ENCODE results near the gene PLD4.

The PLD4 gene

GRCh38 chr14:104928391-104929133 lies 3.9 kb downstream of the PLD4 start:
- no peak for DNase-seq (ENCODE audit: low spot score)

DNA sequence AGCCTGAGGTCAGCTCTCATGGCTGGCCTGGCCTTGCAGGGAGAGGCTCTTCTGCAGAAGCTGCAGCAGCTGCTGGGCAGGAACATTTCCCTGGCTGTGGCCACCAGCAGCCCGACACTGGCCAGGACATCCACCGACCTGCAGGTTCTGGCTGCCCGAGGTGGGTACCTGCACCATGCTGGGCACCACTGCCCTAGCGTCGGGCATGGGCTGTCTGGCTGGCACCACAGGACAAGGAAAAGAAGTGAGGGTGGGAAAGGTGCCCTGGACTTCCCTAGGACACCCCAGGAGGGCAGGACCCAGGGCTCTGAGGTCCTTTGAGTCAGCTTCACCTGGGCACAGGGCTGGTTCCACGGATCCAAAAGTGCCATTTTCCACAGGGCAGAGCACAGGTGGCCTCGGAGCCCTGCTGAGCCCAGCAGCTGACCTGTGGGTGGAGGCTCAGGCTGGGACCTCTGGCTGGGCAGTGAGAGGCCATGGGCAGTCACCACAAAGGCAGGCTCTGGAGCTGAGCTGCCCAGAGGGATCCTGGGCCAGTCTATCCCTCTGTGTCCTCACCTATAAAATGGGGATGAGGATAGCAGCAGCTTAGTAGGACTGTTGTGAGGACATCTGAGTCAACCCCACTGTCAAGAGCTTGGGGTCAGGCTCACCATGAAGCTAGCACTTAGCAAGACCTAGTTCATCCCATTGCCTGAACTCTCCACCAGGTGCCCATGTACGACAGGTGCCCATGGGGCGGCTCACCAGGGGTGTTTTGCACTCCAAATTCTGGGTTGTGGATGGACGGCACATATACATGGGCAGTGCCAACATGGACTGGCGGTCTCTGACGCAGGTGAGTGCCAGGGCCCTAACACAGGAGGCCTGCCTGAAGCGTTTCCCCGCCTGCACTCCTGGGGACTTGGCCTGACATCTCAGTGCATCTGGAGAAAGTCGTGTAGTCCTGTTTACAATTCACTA lies 4.9 kb downstream of the PLD4 start:
- no peak for DNase-seq (ENCODE audit: low spot score)

DNA sequence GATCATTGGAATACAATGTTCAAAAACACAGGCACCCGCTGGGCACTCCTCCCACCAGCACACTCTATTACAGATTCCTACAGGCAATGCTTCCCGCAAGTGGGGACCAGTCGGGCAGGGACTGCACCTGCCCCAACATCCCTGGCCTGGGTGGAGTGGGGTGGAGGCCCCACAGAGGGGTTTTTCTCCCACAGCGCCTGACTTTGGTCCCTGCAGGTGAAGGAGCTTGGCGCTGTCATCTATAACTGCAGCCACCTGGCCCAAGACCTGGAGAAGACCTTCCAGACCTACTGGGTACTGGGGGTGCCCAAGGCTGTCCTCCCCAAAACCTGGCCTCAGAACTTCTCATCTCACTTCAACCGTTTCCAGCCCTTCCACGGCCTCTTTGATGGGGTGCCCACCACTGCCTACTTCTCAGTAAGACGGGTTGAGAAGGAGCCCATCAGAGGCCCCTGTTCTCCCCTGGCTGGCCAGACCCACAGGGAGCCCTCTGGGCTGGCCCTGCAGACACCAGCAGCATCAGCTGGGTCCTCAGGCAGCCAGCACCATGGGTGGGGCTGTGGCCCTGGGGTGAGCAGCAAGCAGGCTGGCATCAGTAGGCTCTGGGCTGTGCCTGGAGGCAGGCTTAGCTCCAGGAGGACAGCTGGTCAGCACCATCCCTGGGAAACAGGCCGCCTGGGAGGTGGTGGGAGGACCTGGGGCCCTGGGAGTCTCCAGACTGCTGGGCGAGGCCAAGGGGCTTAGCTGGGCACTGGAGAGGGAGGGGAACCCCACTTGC lies 6.0 kb downstream of the PLD4 start:
- no peak for DNase-seq (ENCODE audit: low spot score)

GRCh38 chr14:104931304-104931770 lies 6.7 kb downstream of the PLD4 start:
- DNase-seq (ENCODE audit: low spot score): no peak

- DNase-seq (ENCODE audit: low spot score): no peak
Measured at GRCh38 chr14:104931771-104932675, 7.3 kb downstream of the PLD4 start.

- peak; percentile 74 for DNase-seq (ENCODE audit: low spot score)
Measured at GRCh38 chr14:104932676-104933631, 8.3 kb downstream of the PLD4 start.

DNA sequence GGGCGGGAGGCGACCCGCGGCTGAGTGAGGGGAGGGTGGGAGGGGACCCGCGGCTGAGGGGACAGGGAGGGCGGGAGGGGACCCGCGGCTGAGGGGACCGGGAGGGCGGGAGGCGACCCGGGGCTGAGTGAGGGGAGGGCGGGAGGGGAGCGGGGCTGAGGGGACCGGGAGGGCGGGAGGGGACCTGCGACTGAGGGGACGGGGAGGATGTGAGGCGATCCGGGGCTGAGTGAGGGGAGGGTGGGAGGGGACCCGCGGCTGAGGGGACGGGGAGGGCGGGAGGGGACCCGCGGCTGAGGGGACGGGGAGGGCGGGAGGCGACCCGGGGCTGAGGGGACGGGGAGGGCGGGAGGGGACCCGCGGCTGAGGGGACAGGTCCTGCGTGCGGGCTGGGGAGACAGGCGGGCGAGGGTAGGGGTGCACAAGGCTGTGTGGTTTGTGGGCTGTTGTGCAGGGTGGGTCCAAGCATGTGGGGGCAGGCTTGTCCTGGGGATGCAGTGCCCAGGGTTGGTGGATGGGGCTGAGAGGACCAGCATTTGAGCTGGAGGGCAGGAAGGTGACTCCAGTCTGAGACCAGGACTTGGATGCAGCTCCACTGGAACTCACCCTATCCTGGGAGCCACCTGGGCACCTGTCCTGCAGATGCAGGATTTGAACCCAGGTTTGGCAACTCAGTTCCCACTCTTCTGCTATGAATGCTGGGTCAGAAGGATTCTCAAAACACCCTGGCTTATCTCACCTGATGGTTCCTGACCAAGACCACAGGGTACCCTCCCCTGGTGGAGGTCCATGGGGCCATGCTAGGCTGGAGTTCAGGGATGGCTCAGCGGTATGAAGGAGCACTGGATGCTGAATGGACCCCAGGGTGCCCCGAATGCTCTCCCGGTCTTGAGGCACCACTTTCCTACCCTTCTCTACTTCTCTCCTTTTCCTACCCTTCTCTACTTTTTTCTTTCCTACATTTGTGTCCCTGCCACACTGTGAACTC lies 9.4 kb downstream of the PLD4 start:
- DNase-seq (ENCODE audit: low spot score): no peak

GRCh38 chr14:104935026-104935650 lies 10.5 kb downstream of the PLD4 start:
- no peak for DNase-seq (ENCODE audit: low spot score)

DNA sequence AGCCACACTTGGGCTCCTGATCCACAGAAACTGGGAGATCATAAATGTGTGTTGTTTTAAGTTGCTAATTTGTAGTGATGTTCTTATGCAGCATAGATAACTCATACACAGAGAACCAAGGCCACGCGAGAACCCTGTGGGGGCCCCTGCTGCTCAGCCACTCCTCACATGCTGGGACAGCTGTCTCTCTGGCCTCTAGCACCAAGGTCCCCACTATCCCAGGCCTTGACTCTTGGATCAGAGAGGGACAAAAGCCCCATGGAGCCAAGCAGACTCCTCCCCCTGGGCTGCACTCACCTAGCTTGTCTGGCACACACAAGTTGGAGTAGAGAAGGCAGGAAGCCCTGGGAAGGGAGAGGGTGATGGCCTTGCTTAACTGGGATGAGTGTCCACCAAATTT lies 11.3 kb downstream of the PLD4 start:
- DNase-seq (ENCODE audit: low spot score): no peak

GRCh38 chr14:104936361-104937155 lies 11.9 kb downstream of the PLD4 start:
- DNase-seq (ENCODE audit: low spot score): no peak

DNA sequence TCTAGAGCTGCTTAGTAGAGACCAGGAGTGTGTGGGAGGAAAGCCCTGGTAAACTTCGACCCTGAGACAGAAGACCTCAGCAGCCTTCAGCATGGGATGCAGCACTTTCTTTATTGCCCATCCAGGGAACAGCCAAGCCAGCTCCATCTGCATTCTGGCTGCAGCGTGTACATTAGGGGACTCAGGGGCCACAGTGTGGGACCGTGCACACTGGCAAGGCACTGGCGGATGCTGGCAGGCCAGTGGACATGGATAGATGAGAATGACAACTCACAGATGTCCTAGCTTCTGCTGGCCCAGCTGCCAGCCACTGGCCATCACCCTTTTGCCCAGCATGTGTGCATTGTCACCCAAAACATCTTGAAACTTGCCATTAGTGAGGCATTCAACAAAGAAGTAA lies 12.5 kb downstream of the PLD4 start:
- no peak for DNase-seq (ENCODE audit: low spot score)

DNA sequence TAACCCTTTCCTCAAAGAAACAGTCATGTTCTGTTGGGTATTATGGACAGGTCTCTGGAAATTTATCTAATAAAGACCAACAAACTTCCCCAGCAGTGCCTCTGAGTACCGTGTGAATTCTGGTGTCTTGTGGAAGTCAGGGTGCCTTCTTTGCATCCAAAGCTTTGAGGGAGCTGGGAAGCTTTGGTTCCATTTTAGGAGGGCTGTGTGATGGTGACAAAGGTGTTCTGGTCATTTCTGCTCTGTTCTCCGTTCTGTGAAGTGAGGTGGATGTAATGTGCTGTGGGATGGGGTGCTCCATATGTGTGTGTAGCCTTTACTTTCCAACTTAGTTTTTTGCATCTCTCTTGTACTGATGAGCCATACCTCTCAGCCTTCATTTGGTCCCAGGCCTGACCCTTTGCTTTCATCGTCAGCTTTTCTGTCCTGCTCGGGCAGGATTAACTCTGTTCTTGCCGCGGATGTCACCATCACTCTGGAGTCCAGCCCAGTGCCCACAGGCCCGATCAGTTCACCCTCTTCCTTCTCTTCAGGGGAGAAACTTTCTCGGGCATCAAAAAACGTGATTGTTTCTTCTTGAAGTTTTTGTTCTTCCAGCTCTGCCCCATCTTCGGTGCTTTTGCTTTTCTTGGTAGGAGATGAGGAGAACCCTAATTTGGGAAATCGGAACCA lies 13.2 kb downstream of the PLD4 start:
- DNase-seq (ENCODE audit: low spot score): no peak

DNA sequence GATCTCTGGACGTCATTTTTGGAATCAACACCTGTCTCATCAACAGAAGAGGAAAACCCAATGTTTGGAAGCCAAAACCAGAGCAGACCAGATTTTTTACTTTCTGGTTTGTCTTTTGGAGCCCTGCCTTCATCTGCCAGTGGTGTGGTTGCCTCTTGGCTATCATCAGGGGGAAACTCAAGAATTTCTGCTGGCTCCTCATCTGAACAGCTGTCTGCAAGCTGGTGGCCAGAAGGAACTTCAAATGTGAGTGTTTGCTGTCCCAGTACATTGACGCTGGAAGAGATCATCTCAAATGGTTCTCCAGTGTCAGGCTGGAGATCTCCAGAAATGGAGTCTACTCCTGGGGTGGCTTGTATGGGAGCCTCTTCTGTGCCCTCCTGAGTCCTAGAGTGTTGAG lies 13.8 kb downstream of the PLD4 start:
- DNase-seq (ENCODE audit: low spot score): no peak

DNA sequence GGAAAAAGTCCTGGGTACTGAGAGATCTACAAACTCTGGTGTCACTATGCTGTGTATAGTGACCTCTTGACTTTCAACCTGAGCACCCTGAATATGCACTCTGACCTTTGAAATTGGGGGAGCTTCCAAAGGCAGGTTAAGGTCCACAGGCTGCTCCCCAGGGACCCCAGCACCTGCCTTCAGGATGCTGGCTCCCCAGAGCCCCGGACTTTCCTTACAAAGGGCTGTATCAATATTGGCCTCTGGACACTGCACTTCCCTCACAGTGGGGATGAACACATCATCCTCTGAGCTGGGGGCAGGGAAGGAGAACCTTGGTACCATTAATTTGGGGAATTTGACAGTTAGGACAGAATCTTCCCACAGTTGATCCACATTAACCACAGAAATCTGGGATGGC lies 14.3 kb downstream of the PLD4 start:
- no peak for DNase-seq (ENCODE audit: low spot score)

DNA sequence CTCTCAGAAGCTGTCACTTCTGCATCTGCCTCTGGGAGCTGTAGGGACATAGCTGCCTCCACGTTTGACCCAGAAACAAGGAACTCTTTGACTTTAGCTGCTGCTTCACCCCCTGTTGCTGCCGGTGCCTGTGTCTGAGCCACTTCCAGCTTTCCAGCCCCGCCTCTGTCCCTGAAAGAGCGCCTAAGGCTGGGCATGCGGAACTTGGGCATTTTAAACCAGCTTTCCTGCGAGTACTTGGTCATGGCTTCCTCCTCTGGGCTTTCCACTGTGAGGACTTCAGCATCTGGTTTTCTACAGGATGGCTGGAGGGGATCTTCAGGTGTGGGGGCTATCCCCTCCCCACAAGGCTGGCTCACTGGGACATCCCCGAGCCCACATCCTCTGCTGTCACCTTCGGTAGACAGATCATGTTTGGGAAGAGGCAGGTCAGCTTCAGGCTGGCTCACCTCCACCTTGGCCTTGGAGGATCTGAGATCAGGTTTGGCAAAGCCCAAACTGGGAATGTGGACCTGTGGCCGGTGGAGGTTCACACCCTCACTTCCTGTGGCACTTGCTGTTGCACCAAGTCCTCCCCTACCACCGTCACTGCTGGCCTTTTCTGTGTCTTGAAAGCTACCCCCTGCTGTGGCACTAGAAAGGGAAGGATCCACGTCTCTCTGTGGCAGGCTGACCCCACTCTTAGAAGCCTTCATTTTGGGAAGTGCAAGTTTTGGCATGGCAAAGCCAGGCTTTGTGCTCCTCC lies 15.2 kb downstream of the PLD4 start:
- DNase-seq (ENCODE audit: low spot score): no peak

GRCh38 chr14:104940526-104941150 lies 16.0 kb downstream of the PLD4 start:
- no peak for DNase-seq (ENCODE audit: low spot score)
